SK-N-SH (cell line): ENCODE results near the gene ARHGEF4. TPM values are rescaled to one million over a fixed set of nuclear protein-coding genes. Genes with fewer than 3 reads are reported as not detected.

Source experiments
- CTCF ChIA-PET: fragments of 300-600, 350-600 bp; formaldehyde crosslinking; extraction: SDS; loops from one replicate; lab custom pipeline; 2021; lab: Yijun Ruan, JAX
- POLR2A ChIA-PET: fragments of 350-600 bp; sonication (Branson Sonifier 250); formaldehyde crosslinking; extraction: SDS; loops from one replicate; lab custom pipeline; 2020; ENCODE audit warnings: antibody characterized with exemption, inconsistent platforms; lab: Yijun Ruan, JAX
- DNase-seq: peaks from one replicate; pipeline ENCODE4 v3.0.0; 2012
- H2AFZ ChIP-seq: fragments of 200-600 bp; sonication (generic); 2 replicates; pipeline ENCODE4 v1.8.1; 2016; ENCODE audit warnings: antibody characterized with exemption, mild to moderate bottlenecking, low read depth
- H3F3A ChIP-seq: fragments of 200-600 bp; sonication (generic); replicated peaks from 2 replicates; pipeline ENCODE3; 2016; ENCODE audit warnings: antibody characterized with exemption, mild to moderate bottlenecking; ENCODE audit not compliant: insufficient read depth
- H3K27ac ChIP-seq, 2 experiments: fragments of 200-500 bp in 1 of 2; fragments of 200-600 bp in 1 of 2; sonication (Bioruptor generic) in 1 of 2; sonication (generic), shearing (Covaris generic) in 1 of 2; 2 replicates each; pipeline versions ENCODE4 v1.5.1 to v1.6.1; 2014 to 2016; ENCODE audit warnings: low read depth in 2 of 2, inconsistent platforms in 1 of 2, low read length in 1 of 2, mild to moderate bottlenecking in 1 of 2, mixed read lengths in 1 of 2
- H3K27me3 ChIP-seq: fragments of 200-600 bp; sonication (generic), shearing (Covaris generic); 2 replicates; pipeline ENCODE4 v1.6.1; 2016; ENCODE audit warnings: mixed run types; ENCODE audit not compliant: insufficient read depth
- H3K36me3 ChIP-seq, 2 experiments: fragments of 200-500 bp in 1 of 2; fragments of 200-600 bp in 1 of 2; sonication (Bioruptor generic) in 1 of 2; sonication (generic) in 1 of 2; replicated peaks in 1 of 2; 2 replicates each; pipeline versions ENCODE3 to v1.5.1; 2014 to 2016; ENCODE audit warnings: low read length in 1 of 2, mild to moderate bottlenecking in 1 of 2; ENCODE audit not compliant: insufficient read depth in 2 of 2, control insufficient read depth in 1 of 2
- H3K4me1 ChIP-seq, 2 experiments: fragments of 200-500 bp in 1 of 2; fragments of 200-600 bp in 1 of 2; sonication (Bioruptor generic) in 1 of 2; sonication (generic), shearing (Covaris generic) in 1 of 2; 2 replicates each; pipeline versions ENCODE4 v1.5.1 to v1.6.1; 2014 to 2016; ENCODE audit warnings: low read depth in 1 of 2, low read length in 1 of 2, mixed run types in 1 of 2; ENCODE audit not compliant: insufficient read depth in 2 of 2, control insufficient read depth in 1 of 2
- H3K4me2 ChIP-seq: fragments of 200-600 bp; sonication (generic), shearing (Covaris generic); 2 replicates; pipeline ENCODE4 v1.6.1; 2017; ENCODE audit warnings: mixed run types
- H3K4me3 ChIP-seq, 2 experiments: fragments of 200-500 bp in 1 of 2; fragments of 200-600 bp in 1 of 2; sonication (Bioruptor generic) in 1 of 2; sonication (generic), shearing (Covaris generic) in 1 of 2; 2 replicates each; pipeline versions ENCODE4 v1.5.1 to v1.8.1; 2014 to 2016; ENCODE audit warnings: low read depth in 2 of 2, inconsistent platforms in 1 of 2, low read length in 1 of 2, mild to moderate bottlenecking in 1 of 2, mixed read lengths in 1 of 2, moderate library complexity in 1 of 2
- H3K79me2 ChIP-seq: fragments of 200-600 bp; sonication (generic); 2 replicates; pipeline ENCODE4 v1.8.1; 2017; ENCODE audit warnings: mild to moderate bottlenecking; ENCODE audit not compliant: insufficient read depth
- H3K9ac ChIP-seq: fragments of 200-600 bp; sonication (generic); 2 replicates; pipeline ENCODE4 v1.6.1; 2017; ENCODE audit warnings: mixed run types
- H3K9me2 ChIP-seq: fragments of 200-600 bp; sonication (generic); 2 replicates; pipeline ENCODE4 v1.6.1; 2017; ENCODE audit warnings: mixed run types
- H3K9me3 ChIP-seq: fragments of 200-600 bp; sonication (generic); 2 replicates; pipeline ENCODE4 v1.6.1; 2017; ENCODE audit warnings: mixed run types, mild to moderate bottlenecking, moderate library complexity
- H4K20me1 ChIP-seq: fragments of 200-600 bp; sonication (generic); 2 replicates; pipeline ENCODE4 v1.6.1; 2017; ENCODE audit warnings: mild to moderate bottlenecking, mixed run types; ENCODE audit not compliant: insufficient read depth
- CHD2 ChIP-seq: fragments of 150-350 bp; IDR thresholded peaks from 2 replicates; pipeline ENCODE4 v1.6.1; 2018; ENCODE audit warnings: low read length; ENCODE audit not compliant: partially characterized antibody
- EZH2phosphoT487 ChIP-seq: fragments of 200-600 bp; sonication (generic); IDR thresholded peaks from 2 replicates; pipeline ENCODE4 v1.6.1; 2017; ENCODE audit warnings: low read depth, mixed run types, mild to moderate bottlenecking, antibody characterized with exemption, moderate library complexity, borderline replicate concordance
- FOSL2 ChIP-seq: IDR thresholded peaks from 2 replicates; pipeline ENCODE4 v1.4.0; 2012; ENCODE audit warnings: low read depth, mild to moderate bottlenecking, moderate library complexity, borderline replicate concordance
- FOXJ3 ChIP-seq: sonication (generic); formaldehyde crosslinking; IDR thresholded peaks from 2 replicates; pipeline ENCODE4 v1.5.1; 2020; ENCODE audit warnings: mild to moderate bottlenecking, missing genetic modification reagents
- GATA2 ChIP-seq: sonication (generic); formaldehyde crosslinking; IDR thresholded peaks from 2 replicates; pipeline ENCODE4 v1.5.0; 2020; ENCODE audit warnings: mild to moderate bottlenecking, missing genetic modification reagents
- NFIC ChIP-seq: IDR thresholded peaks from 2 replicates; pipeline ENCODE4 v1.4.0; 2012; ENCODE audit warnings: borderline replicate concordance
- POLR2AphosphoS5 ChIP-seq: IDR thresholded peaks from 2 replicates; pipeline ENCODE4 v1.6.1; 2012; ENCODE audit warnings: low read depth, low read length
- RAD21 ChIP-seq: IDR thresholded peaks from 2 replicates; pipeline ENCODE4 v1.6.1; 2012; ENCODE audit warnings: mild to moderate bottlenecking, low read length
- RFX5 ChIP-seq: IDR thresholded peaks from 2 replicates; pipeline ENCODE4 v1.6.1; 2012; ENCODE audit warnings: mild to moderate bottlenecking, improper control_type of control experiment, low read length
- SIN3A ChIP-seq: IDR thresholded peaks from 2 replicates; pipeline ENCODE4 v1.6.1; 2012; ENCODE audit warnings: low read depth, mild to moderate bottlenecking, low read length, moderate library complexity, borderline replicate concordance
- SMC3 ChIP-seq: IDR thresholded peaks from 2 replicates; pipeline ENCODE4 v1.6.1; 2012; ENCODE audit warnings: low read depth, low read length, improper control_type of control experiment
- TAF1 ChIP-seq: IDR thresholded peaks from 2 replicates; pipeline ENCODE4 v1.6.1; 2012; ENCODE audit warnings: low read depth, mild to moderate bottlenecking, low read length, moderate library complexity, borderline replicate concordance
- TCF12 ChIP-seq: IDR thresholded peaks from 2 replicates; pipeline ENCODE4 v1.4.0; 2012
- TEAD4 ChIP-seq: IDR thresholded peaks from 2 replicates; pipeline ENCODE4 v1.4.0; 2012; ENCODE audit warnings: mild to moderate bottlenecking, borderline replicate concordance; ENCODE audit not compliant: insufficient read depth
- YY1 ChIP-seq: IDR thresholded peaks from 2 replicates; pipeline ENCODE4 v1.4.0; 2012; ENCODE audit warnings: low read depth, mild to moderate bottlenecking
- WGBS: methylation state at CpG from one replicate; pipeline ENCODE4 v1.1.6; 2017; ENCODE audit warnings: low lambda C conversion rate; 5-methylcytosine and 5-hydroxymethylcytosine counted together
- polyA plus RNA-seq, 3 experiments: library from polyadenylated mRNA; depleted of rRNA; stranded (reverse); fragments of >200 nt; gene quantifications; 2 replicates each; pipeline ENCODE4 v1.2.3, GENCODE V29; 2012
- TF ChIP-seq, protein P1 (sequence below): fragments of 200-600 bp; sonication (generic); IDR thresholded peaks from 2 replicates; pipeline ENCODE4 v1.6.1; 2017; ENCODE audit warnings: antibody characterized with exemption, mild to moderate bottlenecking, moderate library complexity
- TF ChIP-seq, protein P2 (sequence below): fragments of 150-350 bp; IDR thresholded peaks from 2 replicates; pipeline ENCODE4 v1.6.1; 2017; ENCODE audit warnings: antibody characterized with exemption, low read length, low read depth, borderline replicate concordance

ARHGEF4 gene
- polyA plus RNA-seq, 1 of the 3 experiments (the other 2 are of a cell fraction) = 2.3 TPM

DNA sequence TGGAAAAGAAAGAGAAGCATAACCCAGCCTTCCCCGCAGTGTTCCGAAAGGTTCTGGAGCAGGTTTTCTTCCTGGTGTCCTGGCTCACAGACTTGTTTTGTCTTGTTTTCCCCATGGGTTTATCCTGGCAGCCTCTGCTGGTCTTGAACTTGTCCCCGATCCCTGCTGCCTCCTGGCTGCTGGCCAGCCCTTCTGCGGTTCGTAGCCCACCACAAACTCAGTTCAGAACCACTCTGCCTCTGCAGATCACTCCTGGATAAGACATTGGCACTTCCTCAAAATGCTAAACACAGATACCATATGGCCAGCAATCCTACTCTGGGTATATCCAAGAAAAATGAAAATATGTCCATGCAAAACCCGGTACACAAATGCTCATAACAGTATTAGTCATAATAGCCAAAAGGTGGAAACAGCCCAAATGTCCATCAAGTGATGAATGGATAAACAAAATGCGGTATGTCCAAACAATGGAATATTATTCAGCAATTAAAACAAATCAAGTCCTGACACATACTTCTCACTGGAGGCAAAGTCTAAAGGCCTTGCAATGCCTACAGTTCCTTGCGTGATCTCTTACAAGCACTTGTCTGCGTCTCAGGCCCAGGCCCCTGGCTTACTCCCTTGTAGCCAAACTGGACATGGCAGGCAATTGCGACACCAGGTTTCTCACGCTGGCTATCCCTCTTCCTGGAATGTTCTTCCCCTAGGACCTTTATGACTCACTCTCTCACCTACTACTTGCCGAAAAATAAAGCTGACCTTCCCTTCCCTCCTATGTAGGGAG is 28.0 kb upstream of the ARHGEF4 start:
- H3K9ac ChIP-seq = no peak overlapping the region
- POLR2A ChIA-PET = no interaction called here
- WGBS = 64% methylated on average over 12 of the region's 12 CpGs
- no peaks in the 10 kb centered on the region for H3K27me3 ChIP-seq
- no peak overlapping the region for H3K4me3 ChIP-seq
- no peak overlapping the region for H3K4me2 ChIP-seq
- no peaks in the 10 kb centered on the region for H4K20me1 ChIP-seq
- no peaks in the 10 kb centered on the region for H3F3A ChIP-seq
- CTCF ChIA-PET = interaction anchor here (1.4 to 1.6 kb wide), 2 partner anchors 65 to 112 kb away, joined by 3 to 4 read pairs; no protein-coding TSS in a partner anchor
- H3K36me3 ChIP-seq = no peaks in the 10 kb centered on the region
- DNase-seq = no peak
- H3K27ac ChIP-seq = no peak overlapping the region
- H3K9me3 ChIP-seq = no peaks in the 10 kb centered on the region
- no peak for TF ChIP-seq FOXJ3
- TF ChIP-seq GATA2 (CRISPR knock-in tag) = no peak
- no peak for TF ChIP-seq EZH2phosphoT487
- TF ChIP-seq, protein P1, sequence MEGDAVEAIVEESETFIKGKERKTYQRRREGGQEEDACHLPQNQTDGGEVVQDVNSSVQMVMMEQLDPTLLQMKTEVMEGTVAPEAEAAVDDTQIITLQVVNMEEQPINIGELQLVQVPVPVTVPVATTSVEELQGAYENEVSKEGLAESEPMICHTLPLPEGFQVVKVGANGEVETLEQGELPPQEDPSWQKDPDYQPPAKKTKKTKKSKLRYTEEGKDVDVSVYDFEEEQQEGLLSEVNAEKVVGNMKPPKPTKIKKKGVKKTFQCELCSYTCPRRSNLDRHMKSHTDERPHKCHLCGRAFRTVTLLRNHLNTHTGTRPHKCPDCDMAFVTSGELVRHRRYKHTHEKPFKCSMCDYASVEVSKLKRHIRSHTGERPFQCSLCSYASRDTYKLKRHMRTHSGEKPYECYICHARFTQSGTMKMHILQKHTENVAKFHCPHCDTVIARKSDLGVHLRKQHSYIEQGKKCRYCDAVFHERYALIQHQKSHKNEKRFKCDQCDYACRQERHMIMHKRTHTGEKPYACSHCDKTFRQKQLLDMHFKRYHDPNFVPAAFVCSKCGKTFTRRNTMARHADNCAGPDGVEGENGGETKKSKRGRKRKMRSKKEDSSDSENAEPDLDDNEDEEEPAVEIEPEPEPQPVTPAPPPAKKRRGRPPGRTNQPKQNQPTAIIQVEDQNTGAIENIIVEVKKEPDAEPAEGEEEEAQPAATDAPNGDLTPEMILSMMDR = no peak
- TF ChIP-seq, protein P2, sequence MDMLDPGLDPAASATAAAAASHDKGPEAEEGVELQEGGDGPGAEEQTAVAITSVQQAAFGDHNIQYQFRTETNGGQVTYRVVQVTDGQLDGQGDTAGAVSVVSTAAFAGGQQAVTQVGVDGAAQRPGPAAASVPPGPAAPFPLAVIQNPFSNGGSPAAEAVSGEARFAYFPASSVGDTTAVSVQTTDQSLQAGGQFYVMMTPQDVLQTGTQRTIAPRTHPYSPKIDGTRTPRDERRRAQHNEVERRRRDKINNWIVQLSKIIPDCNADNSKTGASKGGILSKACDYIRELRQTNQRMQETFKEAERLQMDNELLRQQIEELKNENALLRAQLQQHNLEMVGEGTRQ = no peak
- no peak for TF ChIP-seq POLR2AphosphoS5
- no peak for TF ChIP-seq CHD2
- no peak for TF ChIP-seq TEAD4
- H3K9me2 ChIP-seq = no peaks in the 10 kb centered on the region
- no peaks in the 10 kb centered on the region; a peak in 1 of 4 replicates for H3K4me1 ChIP-seq
- no peak overlapping the region for H2AFZ ChIP-seq
- no peaks in the 10 kb centered on the region for H3K79me2 ChIP-seq

DNA sequence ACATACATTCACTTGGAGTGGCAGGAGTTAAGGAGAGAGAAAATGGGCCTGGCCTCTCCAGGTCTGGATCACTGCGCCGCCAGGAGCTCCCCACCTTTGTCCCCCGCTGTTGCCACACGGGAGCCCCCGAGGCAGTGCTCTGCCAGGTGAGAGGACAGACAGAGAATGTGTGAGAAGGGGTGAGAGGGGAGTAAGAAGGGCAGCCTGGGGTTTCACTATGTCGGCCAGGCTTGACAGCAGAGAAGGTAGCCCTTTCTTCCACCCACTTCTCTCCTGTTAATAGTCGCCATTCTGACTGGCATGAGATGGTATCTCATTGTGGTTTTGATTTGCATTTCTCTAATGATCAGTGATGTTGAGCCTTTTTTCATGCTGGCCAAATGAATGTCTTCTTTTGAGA is 26.2 kb upstream of the ARHGEF4 start:
- DNase-seq = no peak
- Histone ChIP-seq H3K9ac (no peak overlapping the region), H3K4me3 (no peak overlapping the region), H3K4me2 (no peak overlapping the region), H3K9me2 (no peaks in the 10 kb centered on the region), H3K27me3 (no peaks in the 10 kb centered on the region), H3K9me3 (no peaks in the 10 kb centered on the region), H3K4me1 (no peaks in the 10 kb centered on the region; a peak in 1 of 4 replicates), H4K20me1 (no peaks in the 10 kb centered on the region), H2AFZ (no peak overlapping the region), H3K36me3 (no peaks in the 10 kb centered on the region), H3F3A (no peaks in the 10 kb centered on the region), H3K79me2 (no peaks in the 10 kb centered on the region), H3K27ac (no peak overlapping the region)
- ChIA-PET CTCF (interaction anchor here (1.3 kb wide), 1 partner anchor 64 kb away, joined by 3 read pairs; no protein-coding TSS in a partner anchor), POLR2A (no interaction called here)
- WGBS = 38% methylated on average over 7 of the region's 7 CpGs
- TF ChIP-seq NFIC (no peak), RFX5 (no peak), POLR2AphosphoS5 (no peak), TAF1 (no peak), YY1 (no peak), SMC3 (no peak), SIN3A (no peak), FOSL2 (no peak), RAD21 (no peak), FOXJ3 (no peak), TCF12 (no peak), CHD2 (no peak)
